ENCODE measurements around the gene IQSEC3. TPM values are rescaled to one million over a fixed set of nuclear protein-coding genes. Genes with fewer than 3 reads are reported as not detected.

IQSEC3 gene
- total and polyA plus RNA-seq, 2 of the 13 experiments (the other 11 are each of a cell fraction or from before 2014, with no cell fraction given), result not detected

DNA sequence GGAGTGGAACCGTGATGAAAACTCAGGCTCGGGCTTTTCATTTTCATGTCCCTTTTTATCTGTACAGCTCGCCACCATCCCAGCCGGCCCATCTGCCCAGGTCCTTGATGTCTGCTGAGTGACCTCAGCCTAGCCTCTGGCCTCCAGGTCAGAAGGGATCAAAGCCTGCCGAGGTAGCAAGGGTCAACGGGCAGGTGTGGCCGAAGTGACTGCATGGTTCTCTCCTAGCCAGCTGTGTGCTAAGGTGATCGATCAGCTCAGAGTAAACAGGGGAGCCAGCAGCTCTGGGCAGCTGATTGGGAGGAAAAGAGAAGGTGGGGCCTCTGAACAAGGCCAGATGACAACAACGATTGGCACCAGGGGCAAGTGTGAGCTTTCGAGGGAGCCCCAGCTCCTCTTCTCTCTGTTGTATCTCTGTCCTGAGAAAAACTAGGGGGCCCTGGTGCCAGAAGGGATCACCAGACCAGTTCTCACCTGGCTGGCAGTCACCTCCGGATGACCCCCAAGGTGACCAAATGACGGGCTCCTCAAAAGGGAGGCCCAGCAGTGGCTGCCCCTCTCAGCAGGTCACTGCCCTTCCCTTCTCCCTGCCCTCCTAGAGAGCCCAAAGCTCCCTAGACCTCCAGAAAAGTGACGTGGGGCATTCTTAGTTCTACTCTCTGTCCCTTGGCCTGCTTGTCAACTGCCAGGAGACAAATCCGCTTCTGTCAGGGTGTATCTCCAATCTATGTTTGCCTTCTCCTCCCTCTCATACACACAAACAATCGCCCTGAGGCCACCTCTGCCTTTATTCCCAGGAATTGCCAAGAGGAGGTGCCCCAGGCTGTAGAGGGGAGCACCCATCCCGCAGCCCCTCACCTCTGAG, 143.9 kb downstream of the IQSEC3 start (continued):
- TF ChIP-seq, protein P1, sequence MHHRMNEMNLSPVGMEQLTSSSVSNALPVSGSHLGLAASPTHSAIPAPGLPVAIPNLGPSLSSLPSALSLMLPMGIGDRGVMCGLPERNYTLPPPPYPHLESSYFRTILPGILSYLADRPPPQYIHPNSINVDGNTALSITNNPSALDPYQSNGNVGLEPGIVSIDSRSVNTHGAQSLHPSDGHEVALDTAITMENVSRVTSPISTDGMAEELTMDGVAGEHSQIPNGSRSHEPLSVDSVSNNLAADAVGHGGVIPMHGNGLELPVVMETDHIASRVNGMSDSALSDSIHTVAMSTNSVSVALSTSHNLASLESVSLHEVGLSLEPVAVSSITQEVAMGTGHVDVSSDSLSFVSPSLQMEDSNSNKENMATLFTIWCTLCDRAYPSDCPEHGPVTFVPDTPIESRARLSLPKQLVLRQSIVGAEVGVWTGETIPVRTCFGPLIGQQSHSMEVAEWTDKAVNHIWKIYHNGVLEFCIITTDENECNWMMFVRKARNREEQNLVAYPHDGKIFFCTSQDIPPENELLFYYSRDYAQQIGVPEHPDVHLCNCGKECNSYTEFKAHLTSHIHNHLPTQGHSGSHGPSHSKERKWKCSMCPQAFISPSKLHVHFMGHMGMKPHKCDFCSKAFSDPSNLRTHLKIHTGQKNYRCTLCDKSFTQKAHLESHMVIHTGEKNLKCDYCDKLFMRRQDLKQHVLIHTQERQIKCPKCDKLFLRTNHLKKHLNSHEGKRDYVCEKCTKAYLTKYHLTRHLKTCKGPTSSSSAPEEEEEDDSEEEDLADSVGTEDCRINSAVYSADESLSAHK (CRISPR knock-in tag; IDR thresholded peaks at IDR 0.05; ENCODE audit: borderline replicate concordance), result no peak
- TF ChIP-seq, protein P2, sequence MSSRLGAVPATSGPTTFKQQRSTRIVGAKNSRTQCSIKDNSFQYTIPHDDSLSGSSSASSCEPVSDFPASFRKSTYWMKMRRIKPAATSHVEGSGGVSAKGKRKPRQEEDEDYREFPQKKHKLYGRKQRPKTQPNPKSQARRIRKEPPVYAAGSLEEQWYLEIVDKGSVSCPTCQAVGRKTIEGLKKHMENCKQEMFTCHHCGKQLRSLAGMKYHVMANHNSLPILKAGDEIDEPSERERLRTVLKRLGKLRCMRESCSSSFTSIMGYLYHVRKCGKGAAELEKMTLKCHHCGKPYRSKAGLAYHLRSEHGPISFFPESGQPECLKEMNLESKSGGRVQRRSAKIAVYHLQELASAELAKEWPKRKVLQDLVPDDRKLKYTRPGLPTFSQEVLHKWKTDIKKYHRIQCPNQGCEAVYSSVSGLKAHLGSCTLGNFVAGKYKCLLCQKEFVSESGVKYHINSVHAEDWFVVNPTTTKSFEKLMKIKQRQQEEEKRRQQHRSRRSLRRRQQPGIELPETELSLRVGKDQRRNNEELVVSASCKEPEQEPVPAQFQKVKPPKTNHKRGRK (CRISPR knock-in tag; IDR thresholded peaks at IDR 0.05), result no peak
- TF ChIP-seq ZNF713 (CRISPR knock-in tag; IDR thresholded peaks at IDR 0.05) (no peak), PLRG1 (conservative IDR thresholded peaks at IDR 0.05) (no peak), IRX3 (CRISPR knock-in tag; IDR thresholded peaks at IDR 0.05; ENCODE audit: borderline replicate concordance, low read depth) (peak; percentile 90; the same call in 1 of the 2 replicates), NBN (conservative IDR thresholded peaks at IDR 0.05) (no peak), NFKB2 (CRISPR knock-in tag; IDR thresholded peaks at IDR 0.05; ENCODE audit: borderline replicate concordance) (peak; percentile 76; the same call in 1 of the 2 replicates), ZFP36 (IDR thresholded peaks at IDR 0.05; ENCODE audit: borderline replicate concordance, low read depth, low read length, partially characterized antibody) (no peak), ZSCAN30 (CRISPR knock-in tag; IDR thresholded peaks at IDR 0.05) (no peak), ZNF543 (CRISPR knock-in tag; IDR thresholded peaks at IDR 0.05) (peak; percentile 94), SOX13 (IDR thresholded peaks at IDR 0.05) (peak; percentile 88), SOX13 (CRISPR knock-in tag; conservative IDR thresholded peaks at IDR 0.05 in 1 of 2, IDR thresholded peaks at IDR 0.05 in 1 of 2) (peak in 1 of 2 experiments; percentile 98; a peak in 2 of 4 replicates), ZNF878 (CRISPR knock-in tag; IDR thresholded peaks at IDR 0.05) (peak; percentile 93; the same call in 1 of the 2 replicates), HOXD1 (CRISPR knock-in tag; IDR thresholded peaks at IDR 0.05) (peak; percentile 100), ZNF496 (CRISPR knock-in tag; IDR thresholded peaks at IDR 0.05; ENCODE audit: insufficient replicate concordance) (no peak), SMC3 (IDR thresholded peaks at IDR 0.05; ENCODE audit: low read length) (no peak), KDM2A (CRISPR knock-in tag; IDR thresholded peaks at IDR 0.05; ENCODE audit: borderline replicate concordance, low read depth) (peak; percentile 92), ZNF720 (CRISPR knock-in tag; IDR thresholded peaks at IDR 0.05) (no peak), PHF21A (CRISPR knock-in tag; IDR thresholded peaks at IDR 0.05) (peak; percentile 96), SYNCRIP (IDR thresholded peaks at IDR 0.05; ENCODE audit: insufficient read depth, low read depth, low read length) (no peak), HMG20A (CRISPR knock-in tag; IDR thresholded peaks at IDR 0.05; ENCODE audit: borderline replicate concordance) (peak; percentile 100)
- TF ChIP-seq, protein P3, sequence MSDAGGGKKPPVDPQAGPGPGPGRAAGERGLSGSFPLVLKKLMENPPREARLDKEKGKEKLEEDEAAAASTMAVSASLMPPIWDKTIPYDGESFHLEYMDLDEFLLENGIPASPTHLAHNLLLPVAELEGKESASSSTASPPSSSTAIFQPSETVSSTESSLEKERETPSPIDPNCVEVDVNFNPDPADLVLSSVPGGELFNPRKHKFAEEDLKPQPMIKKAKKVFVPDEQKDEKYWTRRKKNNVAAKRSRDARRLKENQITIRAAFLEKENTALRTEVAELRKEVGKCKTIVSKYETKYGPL (CRISPR knock-in tag; IDR thresholded peaks at IDR 0.05), result no peak
- TF ChIP-seq, protein P4, sequence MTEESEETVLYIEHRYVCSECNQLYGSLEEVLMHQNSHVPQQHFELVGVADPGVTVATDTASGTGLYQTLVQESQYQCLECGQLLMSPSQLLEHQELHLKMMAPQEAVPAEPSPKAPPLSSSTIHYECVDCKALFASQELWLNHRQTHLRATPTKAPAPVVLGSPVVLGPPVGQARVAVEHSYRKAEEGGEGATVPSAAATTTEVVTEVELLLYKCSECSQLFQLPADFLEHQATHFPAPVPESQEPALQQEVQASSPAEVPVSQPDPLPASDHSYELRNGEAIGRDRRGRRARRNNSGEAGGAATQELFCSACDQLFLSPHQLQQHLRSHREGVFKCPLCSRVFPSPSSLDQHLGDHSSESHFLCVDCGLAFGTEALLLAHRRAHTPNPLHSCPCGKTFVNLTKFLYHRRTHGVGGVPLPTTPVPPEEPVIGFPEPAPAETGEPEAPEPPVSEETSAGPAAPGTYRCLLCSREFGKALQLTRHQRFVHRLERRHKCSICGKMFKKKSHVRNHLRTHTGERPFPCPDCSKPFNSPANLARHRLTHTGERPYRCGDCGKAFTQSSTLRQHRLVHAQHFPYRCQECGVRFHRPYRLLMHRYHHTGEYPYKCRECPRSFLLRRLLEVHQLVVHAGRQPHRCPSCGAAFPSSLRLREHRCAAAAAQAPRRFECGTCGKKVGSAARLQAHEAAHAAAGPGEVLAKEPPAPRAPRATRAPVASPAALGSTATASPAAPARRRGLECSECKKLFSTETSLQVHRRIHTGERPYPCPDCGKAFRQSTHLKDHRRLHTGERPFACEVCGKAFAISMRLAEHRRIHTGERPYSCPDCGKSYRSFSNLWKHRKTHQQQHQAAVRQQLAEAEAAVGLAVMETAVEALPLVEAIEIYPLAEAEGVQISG (CRISPR knock-in tag; IDR thresholded peaks at IDR 0.05), result peak; percentile 93
